Measurements from ENCODE around the gene NRIP1. TPM values are rescaled to one million over a fixed set of nuclear protein-coding genes. Genes with fewer than 3 reads are reported as not detected.

Gene NRIP1
- total and polyA plus RNA-seq, 2 donors (not counting 3 experiments of a cell fraction or from before 2014, with no cell fraction given) = 2.8 to 24.0 TPM

DNA sequence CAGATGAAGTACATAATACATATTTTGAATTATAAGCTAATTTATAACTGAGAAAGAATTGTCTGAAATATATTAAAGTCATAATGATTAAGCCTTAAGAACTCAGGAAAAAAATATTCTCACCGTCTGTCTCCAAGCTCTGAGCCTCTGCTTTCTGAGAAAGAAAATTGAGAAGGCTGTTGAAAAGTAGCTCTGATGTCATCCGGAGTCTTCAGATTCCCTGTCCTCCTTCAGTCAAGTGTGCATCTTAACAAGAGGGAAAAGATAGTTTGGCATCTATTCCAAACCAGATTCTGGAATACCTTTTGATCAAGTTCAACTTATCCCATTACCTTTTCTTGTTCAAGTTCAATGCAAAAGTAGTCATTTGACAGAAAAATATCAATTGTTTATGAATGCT, 50.6 kb downstream of the NRIP1 start:
- Histone ChIP-seq H3K27me3 (ENCODE audit: control insufficient read depth in 2 of 2, insufficient read depth in 2 of 2, low read length in 2 of 2) (no peaks in the 10 kb centered on the region), H3K4me2 (ENCODE audit: insufficient read depth, low read length) (no peak overlapping the region), H3K4me1 (ENCODE audit: control insufficient read depth, extremely low read depth, insufficient read depth, low read length) (no peaks in the 10 kb centered on the region), H3K36me3 (ENCODE audit: control insufficient read depth in 2 of 2, extremely low read depth in 1 of 2, insufficient read depth in 2 of 2, low read length in 2 of 2) (no peaks in the 10 kb centered on the region), H3K9me1 (replicated peaks; ENCODE audit: control insufficient read depth, extremely low read depth, insufficient read depth, low read length) (no peaks in the 10 kb centered on the region), H3K79me2 (ENCODE audit: control insufficient read depth, insufficient read depth, low read length) (peaks cover 62% of the 10 kb centered on the region), H3K9me3 (replicated peaks; ENCODE audit: control insufficient read depth, insufficient read depth, low read length) (no peaks in the 10 kb centered on the region), H3K4me3 (replicated peaks in 1 of 3; ENCODE audit: insufficient read depth in 1 of 3, low read depth in 1 of 3, low read length in 3 of 3) (no peak overlapping the region), H4K20me1 (replicated peaks; ENCODE audit: control insufficient read depth, extremely low read depth, insufficient read depth, low read length) (peaks cover 3% of the 10 kb centered on the region), H3K27ac (ENCODE audit: insufficient read depth, low read depth, low read length) (no peak overlapping the region), H2AFZ (ENCODE audit: low read depth, low read length) (no peak overlapping the region), H3K9ac (replicated peaks; ENCODE audit: extremely low read depth, insufficient read depth, low read length) (no peak overlapping the region)
- no TSS peak for BruUV-seq (replicated peaks)
- POLR2A ChIA-PET = no interaction called here
- TF ChIP-seq POLR2AphosphoS5 (IDR thresholded peaks at IDR 0.05; ENCODE audit: insufficient read depth, low read depth, low read length) (no peak), FOS (IDR thresholded peaks at IDR 0.05; ENCODE audit: borderline replicate concordance, insufficient read depth, low read length) (no peak), MYC (IDR thresholded peaks at IDR 0.05; ENCODE audit: low read depth, low read length) (no peak), GATA2 (IDR thresholded peaks at IDR 0.05; ENCODE audit: insufficient read depth, insufficient read length, low read depth, low read length) (no peak), CTCF (IDR thresholded peaks at IDR 0.05; ENCODE audit: extremely low read depth in 1 of 2, insufficient read depth in 1 of 2, low read depth in 1 of 2, low read length in 2 of 2) (no peak), EZH2 (IDR thresholded peaks at IDR 0.05; ENCODE audit: borderline replicate concordance, low read depth, low read length, severe bottlenecking) (no peak), POLR2A (IDR thresholded peaks at IDR 0.05; ENCODE audit: low read depth, low read length) (no peak), JUN (IDR thresholded peaks at IDR 0.05; ENCODE audit: borderline replicate concordance, insufficient read depth, insufficient read length, low read depth) (no peak), MAX (IDR thresholded peaks at IDR 0.05; ENCODE audit: insufficient read depth, insufficient read length) (no peak)
- DNase-seq (ENCODE audit: low read depth, low spot score) = no peak
- no peak for FAIRE-seq
- dilution Hi-C loops (cut with MboI; ENCODE audit: extremely low pct_ligation_motif_present, low sequenced_read_pairs) (no loop called here), intact Hi-C loops (cut with micrococcal nuclease) (no loop called here)
- CTCF ChIA-PET = interaction anchor here (1.1 to 1.2 kb wide), 2 partner anchors 14 to 150 kb away, joined by 3 to 4 read pairs; no protein-coding TSS in a partner anchor

All from endothelial cell of umbilical vein (primary cell).